Ascending aorta (tissue), 2 donors: ENCODE measurements around the gene CCDC85C. TPM values are rescaled to one million over a fixed set of nuclear protein-coding genes. Genes with fewer than 3 reads are reported as not detected.

ENCODE experiments used
- DNase-seq, 2 donors: peaks; one replicate each; pipeline ENCODE4 v3.0.0-alpha.2; 2019; ENCODE audit warnings: low spot score in 2 of 2
- H3K27ac ChIP-seq, 2 donors: fragments of 200-600 bp; sonication (generic); one replicate each; pipeline ENCODE4 v1.5.1; 2016 to 2017; ENCODE audit warnings: mild to moderate bottlenecking in 1 of 2
- H3K27me3 ChIP-seq: fragments of 200-600 bp; sonication (generic); one replicate; pipeline ENCODE4 v1.5.1; 2017
- H3K36me3 ChIP-seq, 2 donors: fragments of 200-600 bp; sonication (generic); one replicate each; pipeline ENCODE4 v1.5.1; 2016
- H3K4me1 ChIP-seq, 2 donors: fragments of 200-600 bp; sonication (generic); one replicate each; pipeline ENCODE4 v1.5.1; 2016 to 2017; ENCODE audit warnings: mild to moderate bottlenecking in 1 of 2
- H3K4me3 ChIP-seq, 2 donors: fragments of 200-600 bp; sonication (generic); one replicate each; pipeline ENCODE4 v1.5.1; 2016 to 2017; ENCODE audit warnings: mild to moderate bottlenecking in 1 of 2
- H3K9me3 ChIP-seq, 2 donors: fragments of 200-600 bp; sonication (generic); one replicate each; pipeline ENCODE4 v1.5.1; 2016
- CTCF ChIP-seq, 3 experiments: fragments of 200-600 bp in 2 of 3; fragments of 450-650 bp in 1 of 3; sonication (generic) in 2 of 3; IDR thresholded peaks; one replicate each; pipeline ENCODE4 v1.5.1; 2016 to 2019; ENCODE audit warnings: antibody characterized with exemption in 3 of 3, mild to moderate bottlenecking in 1 of 3, moderate library complexity in 1 of 3
- intact Hi-C: fragments of 100-400 bp; cut with DNase I; formaldehyde crosslinking; loops from one replicate; pipeline ENCODE4 v1.15.1; 2023
- total RNA-seq: library from RNA; depleted of rRNA; stranded (reverse); fragments of >200 nt; gene quantifications from one replicate; pipeline ENCODE4 v1.1.0, GENCODE V29; 2016

Gene CCDC85C
- total RNA-seq, 1 donor from 2014 or later = 0.64 TPM

DNA sequence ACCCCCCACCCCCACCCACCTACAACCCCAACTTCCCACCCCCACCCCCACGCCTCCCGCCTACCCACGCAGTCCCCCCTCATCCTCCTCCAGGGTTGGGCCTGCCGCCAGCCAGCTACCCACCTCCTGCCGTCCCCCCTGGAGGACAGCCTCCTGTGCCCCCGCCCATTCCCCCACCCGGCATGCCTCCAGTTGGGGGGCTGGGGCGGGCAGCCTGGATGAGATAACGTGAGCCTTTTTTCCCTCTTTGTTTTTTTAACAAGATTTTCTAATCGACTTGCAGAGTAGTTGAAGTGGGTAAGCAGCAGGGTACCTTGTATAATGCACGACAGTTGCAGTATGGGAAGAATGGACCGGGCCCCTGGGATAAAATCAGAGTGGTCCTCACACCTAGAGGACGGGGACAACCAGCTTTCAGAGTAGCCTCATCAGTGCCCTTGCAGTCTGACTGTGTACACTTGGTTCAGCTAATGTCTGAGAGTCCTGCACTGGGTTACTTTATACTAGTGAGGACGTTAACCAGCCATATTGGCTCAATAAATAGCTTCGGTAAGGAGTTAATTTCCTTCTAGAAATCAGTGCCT is 93.4 kb downstream of the CCDC85C start:
- DNase-seq = peak in 1 of 2 donors; percentile 39
- H3K27ac ChIP-seq = no peak overlapping the region
- no peaks in the 10 kb centered on the region for H3K4me1 ChIP-seq
- no peaks in the 10 kb centered on the region for H3K9me3 ChIP-seq
- intact Hi-C loops = no loop called here
- no peak overlapping the region for H3K4me3 ChIP-seq
- H3K27me3 ChIP-seq = no peaks in the 10 kb centered on the region
- TF ChIP-seq CTCF (IDR thresholded peaks at IDR 0.05) = no peak
- H3K36me3 ChIP-seq = peaks cover 42 to 67% of the 10 kb centered on the region in 2 donors

GRCh38 chr14:99509871-99510555 is 94.0 kb downstream of the CCDC85C start:
- no peaks in the 10 kb centered on the region for H3K27me3 ChIP-seq
- no peaks in the 10 kb centered on the region for H3K9me3 ChIP-seq
- intact Hi-C loops = no loop called here
- peak in 1 of 2 donors; percentile 46 for DNase-seq
- no peak overlapping the region for H3K4me3 ChIP-seq
- H3K4me1 ChIP-seq = no peaks in the 10 kb centered on the region
- no peak overlapping the region for H3K27ac ChIP-seq
- peaks cover 46 to 71% of the 10 kb centered on the region in 2 donors for H3K36me3 ChIP-seq
- TF ChIP-seq CTCF (IDR thresholded peaks at IDR 0.05) = no peak

DNA sequence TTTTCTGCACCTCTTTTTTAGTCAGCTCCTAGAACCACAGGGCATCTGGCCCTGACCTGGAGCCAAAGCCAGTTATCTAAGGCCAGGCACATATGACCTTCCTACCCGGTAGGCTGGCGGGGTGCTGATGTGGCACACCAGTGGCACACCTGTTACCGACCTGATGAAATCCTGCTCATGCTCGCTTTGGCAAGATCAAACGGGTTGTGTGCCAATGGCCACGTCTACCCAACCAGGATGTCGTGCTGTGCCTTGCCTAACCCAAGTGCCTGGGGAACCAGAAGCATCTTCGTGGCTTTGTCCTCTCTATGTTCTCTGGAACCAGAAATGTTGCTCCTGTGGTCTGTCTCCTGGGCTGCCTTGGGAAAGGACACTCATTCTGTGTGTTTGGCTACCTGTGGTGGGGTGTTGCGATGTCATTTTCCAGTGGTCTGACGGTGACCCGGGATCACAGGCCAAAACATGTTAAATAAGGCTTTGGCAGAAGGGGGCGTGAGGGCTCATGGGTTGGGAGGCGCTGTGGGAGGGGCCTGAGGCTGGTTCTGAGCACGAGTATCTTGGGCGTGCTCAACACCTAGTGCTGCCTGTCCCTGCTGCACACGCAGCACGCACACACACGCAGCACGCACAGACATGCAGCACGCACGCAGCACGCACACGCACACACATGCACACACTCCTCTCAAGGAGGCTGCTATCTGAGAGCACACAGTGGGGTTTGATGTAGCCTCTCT is 94.9 kb downstream of the CCDC85C start:
- Histone ChIP-seq H3K36me3 (peaks cover 54 to 71% of the 10 kb centered on the region in 2 donors), H3K4me3 (no peak overlapping the region), H3K27me3 (no peaks in the 10 kb centered on the region), H3K27ac (no peak overlapping the region), H3K9me3 (no peaks in the 10 kb centered on the region), H3K4me1 (no peaks in the 10 kb centered on the region)
- peak in 1 of 2 donors; percentile 56 for DNase-seq
- TF ChIP-seq CTCF (IDR thresholded peaks at IDR 0.05) = no peak
- intact Hi-C loops = no loop called here

- no peak overlapping the region for H3K27ac ChIP-seq
- H3K4me1 ChIP-seq = no peaks in the 10 kb centered on the region
- H3K36me3 ChIP-seq = peaks cover 63 to 76% of the 10 kb centered on the region in 2 donors
- intact Hi-C loops = no loop called here
- DNase-seq = peak in 1 of 2 donors; percentile 42
- H3K9me3 ChIP-seq = no peaks in the 10 kb centered on the region
- no peak overlapping the region for H3K4me3 ChIP-seq
- no peak for TF ChIP-seq CTCF (IDR thresholded peaks at IDR 0.05)
- no peaks in the 10 kb centered on the region for H3K27me3 ChIP-seq
Observed at GRCh38 chr14:99507860-99508640, 96.0 kb downstream of the CCDC85C start.

GRCh38 chr14:99506276-99506675 is 97.7 kb downstream of the CCDC85C start:
- intact Hi-C loops = no loop called here

More at GRCh38 chr14:99506276-99506675, 97.7 kb downstream of the CCDC85C start:
- H3K27me3 ChIP-seq = no peaks in the 10 kb centered on the region
- H3K9me3 ChIP-seq = no peaks in the 10 kb centered on the region
- peak in 1 of 2 donors; percentile 48 for DNase-seq
- TF ChIP-seq CTCF (IDR thresholded peaks at IDR 0.05) = no peak
- peaks cover 78 to 94% of the 10 kb centered on the region in 2 donors for H3K36me3 ChIP-seq
- H3K27ac ChIP-seq = no peak overlapping the region
- no peaks in the 10 kb centered on the region for H3K4me1 ChIP-seq
- H3K4me3 ChIP-seq = no peak overlapping the region
